SK-N-SH treated with all-trans-retinoic acid at 6 μM for 48 hours (cell line): Measurements from ENCODE around the gene OR7A5.
"Not testable (repeated sequence)": the region's sequence is repeated elsewhere in the genome, so short reads cannot be mapped to it uniquely, and the experiment has no call there.

ENCODE experiments used
- ATAC-seq: fragments of 200-7000 bp; cut with Tn5 transposase; 3 replicates; pipeline ENCODE4 v1.9.1; 2020; ENCODE audit warnings: mild to moderate bottlenecking, moderate library complexity
- BACH2 ChIP-seq: fragments of 250-450 bp; sonication (Bioruptor Pico); IDR thresholded peaks from 2 replicates; pipeline ENCODE4 v1.9.0; 2021; ENCODE audit warnings: mild to moderate bottlenecking, borderline replicate concordance
- CSDC2 ChIP-seq: fragments of 250-450 bp; sonication (Bioruptor Pico); IDR thresholded peaks from 2 replicates; pipeline ENCODE4 v1.5.0; 2020; ENCODE audit warnings: mild to moderate bottlenecking, moderate library complexity
- CSRNP3 ChIP-seq: fragments of 250-450 bp; sonication (Bioruptor Pico); IDR thresholded peaks from 2 replicates; pipeline ENCODE4 v1.5.1; 2021; ENCODE audit warnings: mild to moderate bottlenecking, moderate library complexity
- ESRRG ChIP-seq: fragments of 250-450 bp; sonication (Bioruptor Pico); IDR thresholded peaks from 2 replicates; pipeline ENCODE4 v1.6.1; 2021; ENCODE audit warnings: mild to moderate bottlenecking
- GLIS3 ChIP-seq: fragments of 250-450 bp; sonication (Bioruptor Pico); IDR thresholded peaks from 2 replicates; pipeline ENCODE4 v1.5.0; 2020; ENCODE audit warnings: mild to moderate bottlenecking, moderate library complexity
- OSR1 ChIP-seq: fragments of 250-450 bp; sonication (Bioruptor Pico); IDR thresholded peaks from 2 replicates; pipeline ENCODE4 v1.8.0; 2022; ENCODE audit warnings: moderate library complexity, mild to moderate bottlenecking, inconsistent platforms
- PATZ1 ChIP-seq: fragments of 250-450 bp; sonication (Bioruptor Pico); IDR thresholded peaks from 2 replicates; pipeline ENCODE4 v1.8.0; 2020; ENCODE audit warnings: mild to moderate bottlenecking, moderate library complexity, borderline replicate concordance
- PPARA ChIP-seq: fragments of 250-450 bp; sonication (Bioruptor Pico); IDR thresholded peaks from 2 replicates; pipeline ENCODE4 v1.5.0; 2020; ENCODE audit warnings: mild to moderate bottlenecking, borderline replicate concordance
- SNAI2 ChIP-seq: fragments of 250-450 bp; sonication (Bioruptor Pico); IDR thresholded peaks from 2 replicates; pipeline ENCODE4 v1.5.0; 2020; ENCODE audit warnings: mild to moderate bottlenecking, moderate library complexity
- TCF4 ChIP-seq: fragments of 250-450 bp; sonication (Bioruptor Pico); IDR thresholded peaks from 2 replicates; pipeline ENCODE4 v1.8.0; 2021; ENCODE audit warnings: mild to moderate bottlenecking, moderate library complexity, borderline replicate concordance
- TOX ChIP-seq: fragments of 250-450 bp; sonication (Bioruptor Pico); IDR thresholded peaks from 2 replicates; pipeline ENCODE4 v1.8.0; 2021; ENCODE audit warnings: mild to moderate bottlenecking, moderate library complexity, borderline replicate concordance
- ZC3H10 ChIP-seq: fragments of 250-450 bp; sonication (Bioruptor Pico); IDR thresholded peaks from 2 replicates; pipeline ENCODE4 v1.5.1; 2021; ENCODE audit warnings: mild to moderate bottlenecking, moderate library complexity
- ZFP30 ChIP-seq: fragments of 450-650 bp; formaldehyde crosslinking; IDR thresholded peaks from 2 replicates; pipeline ENCODE4 v1.5.0; 2022; ENCODE audit warnings: mild to moderate bottlenecking, moderate library complexity
- ZNF565 ChIP-seq: fragments of 450-650 bp; formaldehyde crosslinking; conservative IDR thresholded peaks from 2 replicates; pipeline ENCODE4 v1.5.0; 2020; ENCODE audit warnings: low read depth, mild to moderate bottlenecking, moderate library complexity
- ZNF8 ChIP-seq: fragments of 450-650 bp; formaldehyde crosslinking; IDR thresholded peaks from 2 replicates; pipeline ENCODE4 v1.5.0; 2020; ENCODE audit warnings: mild to moderate bottlenecking, moderate library complexity
- TF ChIP-seq, protein P1 (sequence below): fragments of 250-450 bp; sonication (Bioruptor Pico); IDR thresholded peaks from 2 replicates; pipeline ENCODE4 v1.5.0; 2020; ENCODE audit warnings: mild to moderate bottlenecking, moderate library complexity

The OR7A5 gene

DNA sequence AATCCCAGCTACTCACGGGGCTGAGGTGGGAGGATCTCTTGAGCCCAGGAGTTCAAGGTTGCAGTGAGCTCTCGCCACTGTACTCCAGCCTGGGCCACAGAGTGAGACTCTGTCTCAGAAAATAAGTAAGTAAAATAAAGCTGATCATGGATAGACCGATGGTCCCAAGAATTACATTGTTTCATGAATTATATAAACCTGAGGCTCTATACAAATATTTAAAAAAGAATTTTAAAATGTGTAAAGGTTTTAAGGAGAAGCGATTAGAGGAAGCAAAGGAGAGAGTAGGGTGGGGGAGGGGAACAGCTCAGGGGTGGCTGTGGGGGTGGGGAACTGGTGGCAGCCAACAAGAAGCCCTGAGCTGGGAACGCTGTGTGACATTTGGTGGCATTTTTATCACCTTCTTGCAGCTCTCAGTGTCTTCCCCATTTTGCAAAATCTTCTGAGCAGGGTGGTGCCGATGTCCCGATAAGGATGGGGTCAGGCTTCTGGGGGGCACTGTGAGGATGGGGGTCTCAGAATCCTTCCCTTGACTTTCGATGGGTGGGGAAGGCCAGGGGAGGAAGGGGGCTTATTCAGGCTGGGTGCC, 51.5 kb downstream of the OR7A5 start:
- not testable (repeated sequence) for ATAC-seq

DNA sequence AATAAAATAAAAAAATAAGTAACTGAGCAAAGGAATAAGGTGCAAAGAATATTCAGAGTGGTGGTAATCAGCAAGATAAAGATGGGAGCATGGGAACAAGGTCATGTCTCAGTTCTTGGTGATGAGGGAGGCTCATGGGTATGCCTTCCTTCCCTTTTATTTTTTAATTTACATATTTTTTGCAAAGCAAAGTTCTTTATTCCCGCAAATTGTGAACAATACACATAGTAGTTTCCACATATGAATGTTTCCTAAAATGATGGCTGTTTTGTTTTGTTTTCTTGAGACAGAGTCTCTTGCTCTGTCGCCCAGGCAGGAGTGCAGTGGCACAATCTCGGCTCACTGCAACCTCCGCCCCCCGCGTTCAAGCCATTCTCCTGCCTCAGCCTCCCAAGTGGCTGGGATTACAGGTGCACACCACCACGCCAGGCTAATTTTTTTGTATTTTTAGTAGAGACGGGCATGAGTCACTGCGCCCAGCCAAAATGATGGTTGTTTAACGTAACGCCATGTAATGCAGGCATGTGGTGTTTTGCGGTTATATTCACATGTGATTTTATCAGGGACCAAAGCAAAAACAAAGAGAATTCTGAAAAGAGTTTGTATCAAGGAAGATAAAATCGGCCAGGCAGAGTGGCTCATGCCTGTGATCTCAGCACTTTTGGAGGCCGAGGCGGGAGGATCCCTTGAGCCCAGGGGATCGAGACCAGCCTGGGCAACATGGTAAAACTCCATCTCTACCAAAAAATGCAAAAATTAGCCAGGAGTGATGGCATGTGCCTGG, 52.2 kb downstream of the OR7A5 start:
- no peak for TF ChIP-seq ZNF565
- TF ChIP-seq CSDC2 (CRISPR knock-in tag): no peak
- no peak for TF ChIP-seq ZNF8 (CRISPR knock-in tag)
- no peak for TF ChIP-seq GLIS3 (CRISPR knock-in tag)
- TF ChIP-seq ESRRG: no peak
- no peak for TF ChIP-seq BACH2 (CRISPR knock-in tag)
- TF ChIP-seq, protein P1, sequence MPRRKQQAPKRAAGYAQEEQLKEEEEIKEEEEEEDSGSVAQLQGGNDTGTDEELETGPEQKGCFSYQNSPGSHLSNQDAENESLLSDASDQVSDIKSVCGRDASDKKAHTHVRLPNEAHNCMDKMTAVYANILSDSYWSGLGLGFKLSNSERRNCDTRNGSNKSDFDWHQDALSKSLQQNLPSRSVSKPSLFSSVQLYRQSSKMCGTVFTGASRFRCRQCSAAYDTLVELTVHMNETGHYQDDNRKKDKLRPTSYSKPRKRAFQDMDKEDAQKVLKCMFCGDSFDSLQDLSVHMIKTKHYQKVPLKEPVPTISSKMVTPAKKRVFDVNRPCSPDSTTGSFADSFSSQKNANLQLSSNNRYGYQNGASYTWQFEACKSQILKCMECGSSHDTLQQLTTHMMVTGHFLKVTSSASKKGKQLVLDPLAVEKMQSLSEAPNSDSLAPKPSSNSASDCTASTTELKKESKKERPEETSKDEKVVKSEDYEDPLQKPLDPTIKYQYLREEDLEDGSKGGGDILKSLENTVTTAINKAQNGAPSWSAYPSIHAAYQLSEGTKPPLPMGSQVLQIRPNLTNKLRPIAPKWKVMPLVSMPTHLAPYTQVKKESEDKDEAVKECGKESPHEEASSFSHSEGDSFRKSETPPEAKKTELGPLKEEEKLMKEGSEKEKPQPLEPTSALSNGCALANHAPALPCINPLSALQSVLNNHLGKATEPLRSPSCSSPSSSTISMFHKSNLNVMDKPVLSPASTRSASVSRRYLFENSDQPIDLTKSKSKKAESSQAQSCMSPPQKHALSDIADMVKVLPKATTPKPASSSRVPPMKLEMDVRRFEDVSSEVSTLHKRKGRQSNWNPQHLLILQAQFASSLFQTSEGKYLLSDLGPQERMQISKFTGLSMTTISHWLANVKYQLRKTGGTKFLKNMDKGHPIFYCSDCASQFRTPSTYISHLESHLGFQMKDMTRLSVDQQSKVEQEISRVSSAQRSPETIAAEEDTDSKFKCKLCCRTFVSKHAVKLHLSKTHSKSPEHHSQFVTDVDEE (CRISPR knock-in tag): no peak
- no peak for ATAC-seq

- ATAC-seq: not testable (repeated sequence)
Observed at GRCh38 chr19:14781713-14782536, 53.1 kb downstream of the OR7A5 start.

- ATAC-seq: not testable (repeated sequence)
Observed at GRCh38 chr19:14780622-14781225, 54.3 kb downstream of the OR7A5 start.

DNA sequence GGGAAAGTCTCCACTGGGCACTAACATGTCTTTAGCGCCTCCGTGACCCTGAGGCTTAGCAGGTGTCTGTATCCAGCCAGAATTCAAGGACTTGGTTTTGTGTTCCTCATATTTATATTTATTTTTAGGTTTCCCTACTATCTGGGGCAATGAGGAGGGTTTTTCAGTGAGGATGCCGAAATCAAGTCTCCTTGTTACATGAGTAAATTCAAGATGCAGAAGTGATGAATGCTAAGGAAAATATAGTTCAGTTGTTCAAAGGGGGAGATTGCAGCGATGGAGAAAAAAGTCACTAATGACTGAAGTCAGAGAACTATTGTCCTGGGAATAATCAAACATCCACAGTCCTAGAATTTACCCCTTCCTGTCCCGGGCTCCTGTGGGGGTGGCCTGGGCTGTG, 55.8 kb downstream of the OR7A5 start:
- no peak for ATAC-seq
- TF ChIP-seq CSDC2 (CRISPR knock-in tag) (no peak), BACH2 (CRISPR knock-in tag) (no peak), GLIS3 (CRISPR knock-in tag) (no peak), TCF4 (no peak), ESRRG (no peak), OSR1 (CRISPR knock-in tag) (no peak), PATZ1 (CRISPR knock-in tag) (no peak), SNAI2 (CRISPR knock-in tag) (no peak), ZFP30 (no peak), CSRNP3 (CRISPR knock-in tag) (no peak), PPARA (CRISPR knock-in tag) (no peak), ZC3H10 (CRISPR knock-in tag) (no peak), ZNF565 (no peak), TOX (no peak), ZNF8 (CRISPR knock-in tag) (no peak)
- TF ChIP-seq, protein P1 (CRISPR knock-in tag): no peak

- ATAC-seq: not testable (repeated sequence)
Observed at GRCh38 chr19:14778110-14778845, 56.7 kb downstream of the OR7A5 start, which contains the start of gene ADGRE2. Gene ADGRE2 (minus strand): TSS chr19:14778560. CDS start chr19:14776756, 1,804 bp downstream.

GRCh38 chr19:14777645-14778044, 57.3 kb downstream of the OR7A5 start:
- not testable (repeated sequence) for ATAC-seq
